Ramos (cell line): ENCODE measurements around the gene PSMD9.
"Not testable (repeated sequence)": the region's sequence is repeated elsewhere in the genome, so short reads cannot be mapped to it uniquely, and the experiment has no call there.

Source experiments
- in situ Hi-C: fragments of 300-500 bp; cut with MboI; formaldehyde crosslinking; loops from one replicate; pipeline ENCODE4 v1.14.3; 2022; ENCODE audit warnings: low sequenced_read_pairs; ENCODE audit not compliant: unreplicated experiment

The PSMD9 gene

DNA sequence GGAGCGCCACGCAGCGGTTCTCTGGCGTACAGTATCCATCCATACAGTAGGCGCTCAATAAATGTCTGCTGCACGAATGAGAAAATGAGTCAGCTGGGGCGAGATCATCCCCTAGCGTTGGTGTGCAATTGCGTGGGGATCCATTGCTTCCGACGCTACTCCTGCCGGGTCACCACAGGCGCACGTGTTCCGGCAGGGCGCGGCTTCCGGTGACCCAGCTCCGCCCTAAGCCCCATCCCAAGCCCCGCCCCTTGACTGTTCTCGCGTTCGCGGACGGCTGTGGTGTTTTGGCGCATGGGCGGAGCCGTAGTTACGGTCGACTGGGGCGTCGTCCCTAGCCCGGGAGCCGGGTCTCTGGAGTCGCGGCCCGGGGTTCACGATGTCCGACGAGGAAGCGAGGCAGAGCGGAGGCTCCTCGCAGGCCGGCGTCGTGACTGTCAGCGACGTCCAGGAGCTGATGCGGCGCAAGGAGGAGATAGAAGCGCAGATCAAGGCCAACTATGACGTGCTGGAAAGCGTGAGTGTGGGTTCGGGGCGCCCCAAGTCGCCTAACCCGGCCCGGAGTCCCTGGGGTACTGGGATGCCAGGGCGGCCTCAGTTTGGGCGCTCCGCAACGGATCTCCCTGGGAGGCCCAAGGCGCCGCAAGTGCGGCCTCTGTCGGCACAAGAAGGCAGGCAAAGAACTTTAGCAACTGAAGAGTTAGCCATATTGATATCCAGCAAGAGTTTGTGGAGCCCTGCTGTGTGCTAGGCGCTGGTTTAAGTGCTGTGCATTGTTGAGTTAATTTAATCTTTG, at the start of gene PSMD9:
TSS of gene PSMD9 (plus strand) at position 313 of the 796 bp plus-strand sequence. CDS start at position 380, 67 bp downstream.
- in situ Hi-C loops = loop anchor here (5.0 kb wide), 2 partner anchors 96 to 196 kb away; partner anchors contain the start of gene RHOF

DNA sequence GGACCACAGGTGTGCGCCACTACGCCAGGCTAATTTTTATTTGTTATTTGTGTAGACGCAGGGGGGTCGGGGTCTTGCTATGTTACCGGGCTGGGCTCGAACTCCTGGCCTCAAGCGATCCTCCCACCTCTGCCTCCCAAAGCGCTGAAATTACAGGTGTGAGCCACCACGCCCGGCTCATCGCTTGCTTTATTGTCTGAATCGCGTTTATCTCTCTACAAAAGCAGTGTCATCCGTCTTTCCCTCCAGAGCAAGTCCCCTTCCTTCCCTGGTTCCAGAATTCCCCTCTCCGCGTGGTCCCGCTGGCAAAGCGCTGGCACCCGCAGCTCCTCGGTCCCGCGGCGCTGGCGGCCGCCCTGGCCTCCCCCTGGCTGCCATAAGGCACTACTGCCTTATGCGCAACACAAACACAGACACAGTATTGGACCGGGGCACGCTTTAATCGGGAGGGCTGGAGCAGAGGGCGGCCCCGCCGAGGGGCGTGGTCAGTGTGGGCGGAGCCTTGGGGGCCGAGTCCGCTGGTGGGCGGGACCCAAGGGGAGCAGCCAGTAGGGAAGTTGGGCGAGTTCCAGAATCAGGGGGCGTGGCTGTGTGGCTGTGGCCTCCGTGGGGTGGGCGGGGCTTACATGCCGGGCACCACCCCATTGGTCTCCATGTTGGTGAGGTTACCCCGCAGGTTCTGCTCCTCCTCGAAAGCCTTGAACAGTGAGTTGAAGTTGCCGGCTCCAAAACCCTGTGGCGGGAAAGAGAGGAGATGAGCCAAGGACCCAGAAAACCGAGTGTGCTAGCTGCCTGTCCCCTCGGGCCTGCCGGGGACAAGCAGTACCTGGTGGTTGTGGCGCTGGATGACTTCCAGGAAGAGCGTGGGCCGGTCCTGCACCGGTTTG, 49.2 kb upstream of the PSMD9 start:
- in situ Hi-C loops = no loop called here

GRCh38 chr12:121839993-121840761, 48.4 kb upstream of the PSMD9 start:
- in situ Hi-C loops = no loop called here

- in situ Hi-C loops = no loop called here
Measured at GRCh38 chr12:121843236-121843982, 45.2 kb upstream of the PSMD9 start.

GRCh38 chr12:121845701-121846100, 42.9 kb upstream of the PSMD9 start:
- in situ Hi-C loops = no loop called here

DNA sequence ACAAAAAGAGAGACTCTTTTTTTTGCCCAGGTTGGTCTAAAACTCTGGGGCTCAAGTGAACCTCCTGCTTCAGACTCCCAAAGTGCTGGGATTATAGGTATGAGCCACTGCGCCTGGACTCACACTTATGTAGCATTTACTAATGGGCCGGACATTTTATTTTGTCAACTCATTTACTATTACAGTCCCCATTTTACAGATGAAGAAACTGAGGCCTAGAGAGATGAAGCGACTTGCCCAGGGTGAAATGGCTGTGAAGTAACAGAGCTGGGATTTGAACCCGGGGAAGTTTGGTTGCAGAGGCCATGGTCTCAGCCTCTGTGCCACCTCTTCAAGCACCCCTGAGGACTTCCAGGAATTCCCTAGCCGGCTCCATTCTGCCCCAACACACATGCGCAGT, 39.4 kb upstream of the PSMD9 start:
- in situ Hi-C loops = no loop called here

DNA sequence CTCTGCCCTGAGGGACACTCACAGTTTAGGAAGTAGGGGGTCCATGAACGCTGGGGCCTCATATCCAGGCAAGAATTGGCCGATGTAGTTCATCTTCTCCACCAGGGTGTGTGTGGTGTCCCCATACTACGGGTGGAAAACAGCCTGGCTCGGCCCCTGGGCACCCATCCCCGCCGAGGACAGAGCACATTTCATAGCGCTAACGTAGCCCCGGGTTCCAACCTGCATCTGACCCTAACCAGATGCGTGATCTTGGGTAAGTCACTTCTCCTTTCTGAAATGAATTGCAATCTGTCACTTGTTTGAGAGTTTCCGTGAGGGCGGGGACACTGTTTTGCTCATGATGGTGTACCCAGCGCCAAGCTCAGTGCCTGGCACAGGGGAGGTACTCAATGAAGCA, 38.9 kb upstream of the PSMD9 start:
- in situ Hi-C loops = no loop called here

DNA sequence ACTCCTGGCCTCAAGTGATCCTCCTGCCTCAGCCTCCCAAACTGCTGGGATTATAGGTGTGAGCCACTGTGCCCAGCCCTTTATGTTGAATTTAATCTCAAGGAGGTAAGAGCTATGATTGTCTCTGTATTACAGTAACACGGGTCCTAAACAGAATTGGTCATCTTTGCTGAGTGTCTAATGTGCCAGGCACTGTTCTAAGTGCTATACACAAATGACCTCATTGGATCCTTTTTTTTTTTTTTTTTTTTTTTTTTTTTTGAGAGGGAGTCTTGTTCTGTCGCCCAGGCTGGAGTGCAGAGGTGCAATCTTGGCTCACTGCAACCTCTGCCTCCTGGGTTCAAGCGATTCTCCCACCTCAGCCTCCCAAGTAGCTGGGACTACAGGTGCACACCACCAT, 36.2 kb upstream of the PSMD9 start:
- in situ Hi-C loops = not testable (repeated sequence)

DNA sequence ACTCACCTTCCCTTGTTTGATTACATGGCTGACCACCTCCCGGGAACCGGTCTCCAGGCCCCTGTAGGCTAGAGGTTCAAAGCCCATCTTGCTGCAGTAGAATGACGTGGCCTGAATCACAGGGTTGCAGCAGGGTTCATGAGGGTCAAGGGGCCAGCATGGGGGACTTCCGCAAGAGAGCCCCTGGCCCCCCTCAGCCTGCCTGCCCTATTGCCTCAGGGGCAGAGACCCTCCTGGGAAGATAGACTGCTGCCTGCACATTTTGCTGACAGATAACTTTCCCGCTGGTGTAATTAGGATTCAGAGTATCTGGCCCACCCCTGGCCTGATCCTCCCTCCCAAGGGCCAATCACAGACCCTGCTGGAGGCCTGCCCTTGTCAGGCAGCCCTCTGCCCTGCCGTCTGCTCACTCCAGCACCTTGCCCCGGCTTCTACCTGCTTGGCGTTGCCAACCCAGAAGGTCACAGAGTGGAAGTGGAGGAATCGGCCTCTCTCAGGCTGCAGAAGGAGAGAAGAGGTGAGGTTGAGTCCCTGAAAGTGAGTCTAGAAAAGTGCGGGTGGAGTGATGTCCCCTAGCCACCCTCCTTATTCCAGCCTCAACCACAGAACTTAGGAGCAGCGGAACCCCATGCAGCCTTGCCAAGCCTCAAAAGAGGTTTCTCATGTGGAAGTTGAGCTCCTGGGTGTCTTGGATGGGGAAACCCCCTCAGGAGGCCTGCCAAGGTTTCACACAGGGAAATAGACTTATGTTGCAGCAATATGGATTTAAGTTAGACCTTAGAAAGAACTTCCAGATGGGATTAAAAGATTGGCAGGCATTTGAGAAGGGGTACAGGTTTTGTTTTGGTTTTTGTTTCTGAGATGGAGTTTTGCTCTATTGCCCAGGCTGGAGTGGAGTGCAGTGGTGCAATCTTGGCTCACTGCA, 31.0 kb upstream of the PSMD9 start:
- in situ Hi-C loops = no loop called here

DNA sequence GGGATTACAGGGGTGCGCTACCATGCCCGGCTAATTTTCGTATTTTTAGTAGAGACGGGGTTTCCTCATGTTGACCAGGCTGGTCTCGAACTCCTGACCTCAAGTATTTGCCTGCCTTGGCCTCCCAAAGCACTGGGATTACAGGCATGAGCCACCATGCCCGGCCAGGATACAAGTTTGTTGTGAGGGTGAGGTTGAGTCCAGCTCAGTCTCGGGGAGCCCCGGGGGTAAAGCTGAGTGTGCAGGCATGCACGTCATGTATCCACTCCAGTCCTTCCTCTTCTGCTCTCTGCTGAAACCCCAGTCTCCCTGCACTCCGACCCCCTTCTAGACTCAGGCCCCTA, 30.3 kb upstream of the PSMD9 start:
- in situ Hi-C loops = no loop called here

DNA sequence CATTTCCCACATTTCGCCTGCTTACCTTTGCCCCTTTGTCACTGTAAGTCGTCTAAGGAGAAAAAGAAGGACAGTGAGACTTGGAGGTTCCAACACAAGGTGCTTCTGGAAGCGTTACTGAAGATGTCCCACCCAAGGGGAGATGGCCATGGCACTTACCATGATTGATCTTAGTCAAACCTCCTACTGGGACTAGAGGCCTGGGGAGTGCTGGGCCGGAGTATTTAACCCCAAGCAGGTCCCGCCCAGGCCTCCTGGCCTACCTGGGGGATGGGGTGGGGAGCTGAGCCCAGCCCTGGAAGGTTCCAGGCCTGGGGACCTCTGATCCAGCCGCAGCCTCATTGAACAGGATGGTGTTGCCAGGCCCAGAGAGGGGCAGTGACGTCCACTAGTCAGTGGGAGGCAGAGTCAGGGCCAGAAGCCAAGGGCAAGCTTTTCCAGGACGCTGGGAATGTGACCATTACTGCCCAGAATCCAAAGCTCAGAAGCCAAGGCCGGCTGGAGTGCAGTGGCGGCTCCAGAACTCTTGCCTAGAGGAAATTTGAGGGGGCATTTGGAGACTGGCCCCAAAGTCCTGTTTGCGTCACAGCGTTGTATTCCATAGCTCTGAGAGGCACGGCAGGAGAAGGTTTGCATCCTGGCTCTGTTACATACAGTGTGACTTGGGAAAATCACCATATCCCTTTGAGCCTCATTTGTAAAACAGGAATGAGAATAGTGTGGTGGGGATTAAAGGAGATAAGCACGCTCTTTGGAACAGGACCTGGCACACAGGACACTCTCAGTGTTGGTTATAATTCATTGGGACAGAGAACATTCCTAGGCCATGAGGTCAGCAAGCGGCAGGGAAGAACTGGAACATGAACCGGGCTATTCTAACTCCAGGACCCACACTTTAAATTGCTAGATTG, 29.7 kb upstream of the PSMD9 start, which contains the start of gene HPD:
TSS of gene HPD (minus strand) at position 198 of the 911 bp plus-strand sequence. CDS start at position 162, 36 bp downstream.
- in situ Hi-C loops = no loop called here

- in situ Hi-C loops = no loop called here
Measured at GRCh38 chr12:121860257-121860656, 28.3 kb upstream of the PSMD9 start.

DNA sequence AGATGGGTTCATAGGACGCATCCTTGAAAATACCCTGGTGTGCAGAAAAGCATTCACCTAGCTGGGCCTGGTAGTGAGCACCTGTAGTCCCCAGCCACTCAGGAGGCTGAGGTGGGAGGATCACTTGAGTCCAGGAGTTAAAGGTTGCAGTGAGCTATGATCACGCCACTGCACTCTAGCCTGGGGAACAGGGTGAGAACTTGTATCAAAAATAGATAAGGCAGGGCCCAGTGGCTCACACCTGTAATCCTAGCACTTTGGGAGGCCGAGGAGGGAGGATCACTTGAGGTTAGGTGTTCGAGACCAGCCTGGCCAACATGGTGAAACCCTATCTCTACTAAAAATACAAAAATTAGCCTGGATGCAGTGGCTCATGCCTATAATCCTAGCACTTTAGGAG, 27.9 kb upstream of the PSMD9 start:
- in situ Hi-C loops = not testable (repeated sequence)

GRCh38 chr12:121861636-121862254, 26.8 kb upstream of the PSMD9 start:
- in situ Hi-C loops = no loop called here

DNA sequence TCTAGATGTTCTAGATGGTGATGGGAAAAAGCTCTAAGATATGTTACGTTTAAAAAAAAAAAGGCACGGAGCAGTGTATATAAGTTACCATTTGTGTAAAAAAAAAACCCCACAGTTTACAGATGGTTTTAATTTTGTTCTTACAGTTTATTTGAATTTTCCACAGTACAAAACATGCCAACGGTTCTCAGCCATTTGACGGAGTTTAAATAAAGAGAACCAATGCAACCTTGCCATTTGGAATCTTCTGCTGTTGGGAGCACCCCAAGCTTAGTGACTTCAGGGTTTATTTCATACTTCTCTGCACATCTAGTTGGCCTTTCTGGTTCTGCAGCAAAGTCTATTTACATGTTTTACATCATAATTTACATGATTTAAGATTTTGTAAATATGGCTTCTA, 22.3 kb upstream of the PSMD9 start:
- in situ Hi-C loops = no loop called here

GRCh38 chr12:121869229-121869628, 19.4 kb upstream of the PSMD9 start:
- in situ Hi-C loops = not testable (repeated sequence)

GRCh38 chr12:121871467-121871866, 17.1 kb upstream of the PSMD9 start:
- in situ Hi-C loops = no loop called here
